Neural progenitor cell (in vitro differentiated cells): ENCODE measurements around the gene CCDC60.

Experiments used
- CTCF ChIP-seq: fragments of 200-600 bp; sonication (generic); IDR thresholded peaks from 2 replicates; pipeline ENCODE4 v1.5.1; 2017; ENCODE audit warnings: antibody characterized with exemption, mild to moderate bottlenecking
- EZH2 ChIP-seq: fragments of 200-600 bp; sonication (generic); IDR thresholded peaks from 2 replicates; pipeline ENCODE4 v1.6.1; 2017; ENCODE audit warnings: antibody characterized with exemption, mild to moderate bottlenecking, moderate library complexity
- EZH2phosphoT487 ChIP-seq: fragments of 200-600 bp; sonication (generic); IDR thresholded peaks from 2 replicates; pipeline ENCODE4 v1.6.1; 2017; ENCODE audit warnings: antibody characterized with exemption

- no peak for TF ChIP-seq CTCF
- TF ChIP-seq EZH2phosphoT487 = no peak
- no peak for TF ChIP-seq EZH2
These were observed 14.9 kb upstream of the CCDC60 start for GRCh38 chr12:119319638-119320037.
